HG02884 (cell line): ENCODE results near the gene PTPRZ1.

Source experiments
- ATAC-seq: cut with Tn5 transposase; IDR thresholded peaks from one replicate; pipeline ENCODE4 v1.9.1; 2021; ENCODE audit warnings: mild to moderate bottlenecking, moderate library complexity; ENCODE audit not compliant: unreplicated experiment

PTPRZ1 gene

DNA sequence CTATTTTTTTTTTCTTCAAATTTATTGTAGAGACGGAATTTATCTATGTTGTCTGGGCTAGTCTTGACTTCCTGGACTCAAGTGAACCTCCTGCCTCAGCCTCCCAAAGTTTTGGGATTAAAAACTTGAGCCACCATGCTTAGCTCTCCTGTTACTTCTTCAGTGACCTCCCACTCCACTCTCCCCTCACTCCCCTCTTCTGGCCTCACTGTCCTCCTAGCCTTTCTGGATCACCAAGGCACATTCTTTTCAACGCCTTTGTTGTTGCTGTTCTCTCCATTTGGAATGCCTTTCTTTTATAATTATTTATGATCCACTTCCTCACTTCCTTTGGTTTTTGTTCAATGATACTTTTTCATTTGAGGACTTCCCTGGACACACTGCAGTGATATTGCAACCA lies 17.9 kb downstream of the PTPRZ1 start:
- ATAC-seq: no peak

DNA sequence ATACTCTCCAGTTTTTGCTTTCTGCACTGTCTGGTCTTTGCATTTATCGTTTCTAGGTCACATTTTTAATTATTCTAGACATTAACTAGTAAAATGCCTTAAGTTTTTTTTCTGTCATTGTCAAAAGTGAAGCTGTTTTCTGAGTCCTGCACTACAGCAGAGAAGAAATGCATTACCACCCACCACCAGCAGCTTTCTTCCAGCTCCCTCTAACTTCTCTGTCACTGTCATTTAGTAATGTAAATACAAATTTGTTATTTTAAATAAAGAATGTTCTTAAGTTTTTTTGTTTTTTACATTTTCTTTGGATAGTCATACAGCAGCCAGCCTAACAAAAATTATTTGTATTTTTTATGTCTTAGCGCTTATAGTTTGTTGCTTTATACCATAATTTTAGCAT lies 18.8 kb downstream of the PTPRZ1 start:
- ATAC-seq: no peak

DNA sequence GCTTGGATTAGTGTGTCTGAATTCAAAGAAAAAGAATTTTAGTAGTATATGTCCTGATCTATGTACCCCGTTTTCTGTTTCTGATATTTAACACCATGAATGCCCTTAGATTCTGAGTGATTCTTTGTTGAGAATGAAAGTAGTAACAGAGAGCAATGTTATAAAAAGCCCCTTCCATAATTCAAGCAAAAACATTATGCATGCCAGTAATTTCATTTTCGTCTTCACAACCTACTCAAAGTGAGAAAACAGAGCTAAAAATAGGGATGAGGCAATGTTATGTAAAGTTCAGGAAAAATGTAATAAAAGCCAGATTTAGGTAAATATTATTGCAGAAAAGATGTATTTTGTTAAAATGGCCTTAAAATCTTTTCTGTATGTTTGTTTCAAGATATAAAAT lies 28.1 kb downstream of the PTPRZ1 start:
- ATAC-seq: peak; percentile 79

DNA sequence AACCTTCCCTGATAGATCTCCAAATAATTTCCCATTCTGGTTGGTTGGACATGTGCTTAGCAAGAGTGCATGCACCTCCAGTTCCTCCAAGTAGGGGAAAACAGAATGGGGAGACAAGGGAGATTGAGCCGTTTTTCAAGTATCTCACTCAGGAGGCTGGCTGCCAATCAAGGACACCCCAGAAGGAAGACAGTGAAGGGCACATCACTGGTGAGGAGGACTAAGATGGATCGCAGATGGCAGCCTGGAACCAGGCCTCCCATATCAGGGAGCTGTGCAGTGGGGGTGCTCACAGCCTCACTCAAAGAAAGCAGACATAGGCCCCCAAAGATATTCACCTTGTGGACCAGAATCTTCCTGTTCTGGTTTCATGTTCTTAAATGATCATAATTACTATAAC lies 31.2 kb downstream of the PTPRZ1 start:
- ATAC-seq: no peak

DNA sequence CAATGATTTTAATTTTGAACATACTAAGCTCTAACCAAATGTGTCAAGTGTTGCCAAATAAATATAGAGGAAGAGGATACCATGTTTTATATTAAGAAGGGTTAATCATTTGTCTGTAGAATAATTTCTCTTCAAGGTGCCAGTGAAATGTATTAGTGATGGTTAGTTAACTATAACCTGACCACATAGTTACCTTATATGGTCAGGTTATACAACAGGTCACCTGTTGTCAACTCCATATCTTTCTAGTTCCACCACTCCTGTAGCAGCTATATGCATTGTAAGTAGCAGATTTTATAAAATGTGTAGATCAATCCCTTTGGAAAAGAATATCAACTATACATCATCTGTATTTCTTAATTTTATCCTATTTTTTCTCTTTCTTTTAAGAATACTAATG lies 35.1 kb downstream of the PTPRZ1 start:
- ATAC-seq: no peak

DNA sequence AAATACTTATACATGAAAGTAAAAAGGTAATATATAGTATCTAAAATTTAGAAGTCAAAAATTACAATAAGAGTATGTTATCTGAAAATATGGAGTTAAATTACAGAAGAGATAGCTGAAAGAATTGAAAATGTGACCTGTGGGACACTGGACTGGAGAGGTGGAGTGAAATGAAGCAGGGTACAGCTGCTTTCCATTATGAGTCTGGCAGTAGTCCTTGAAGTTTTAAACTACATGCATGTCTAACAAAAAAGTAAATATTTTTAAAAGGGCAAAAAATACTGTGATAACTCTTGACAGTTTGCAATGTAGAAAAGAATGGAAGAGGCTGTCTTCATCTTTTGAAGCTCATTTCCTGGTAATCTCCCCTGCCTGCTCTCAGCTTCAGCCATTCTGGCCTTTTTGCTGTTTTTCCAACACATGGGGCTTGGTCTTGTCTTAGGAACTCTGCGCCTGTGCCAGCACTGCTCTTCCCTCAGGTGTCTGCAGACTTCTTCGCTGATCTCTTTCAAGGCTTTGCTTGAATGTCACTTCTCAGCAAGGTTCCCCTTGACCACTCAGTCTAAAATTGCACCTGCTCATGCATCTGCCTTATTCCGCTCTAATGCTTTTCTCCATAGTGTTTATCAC lies 36.9 kb downstream of the PTPRZ1 start:
- no peak for ATAC-seq

DNA sequence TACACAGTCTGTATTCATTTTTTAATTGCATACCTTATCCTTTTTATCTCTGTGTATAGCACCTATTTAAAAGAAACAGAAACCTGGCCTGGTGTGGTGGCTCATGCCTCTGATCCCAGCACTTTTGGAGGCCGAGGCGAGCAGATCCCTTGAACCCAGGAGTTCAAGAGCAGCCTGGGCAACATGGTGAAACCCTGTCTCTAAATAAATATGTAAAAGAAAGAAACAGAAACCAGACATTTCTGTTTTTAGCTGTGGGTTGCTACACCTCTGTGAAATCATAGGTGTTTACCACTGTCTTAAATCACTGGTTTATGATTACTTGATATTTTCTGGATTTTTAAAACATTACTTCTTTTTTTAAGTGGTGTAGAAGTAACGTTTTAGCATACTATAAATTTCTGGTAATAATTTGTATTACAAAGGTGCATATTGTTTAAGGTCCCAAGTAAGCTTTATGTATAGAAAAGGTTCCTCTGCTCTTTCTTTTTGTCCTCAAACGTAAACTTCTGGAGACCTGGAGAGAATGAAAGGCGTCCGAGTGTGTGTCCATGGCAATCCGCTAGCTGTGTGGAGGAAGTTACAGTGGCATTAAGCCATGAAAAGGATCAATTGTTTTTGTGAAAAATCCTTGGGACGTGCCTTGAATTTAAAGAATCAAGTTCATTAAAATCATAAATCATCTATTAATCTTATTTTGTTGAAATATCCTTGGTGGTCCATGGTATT lies 41.1 kb downstream of the PTPRZ1 start:
- no peak for ATAC-seq

DNA sequence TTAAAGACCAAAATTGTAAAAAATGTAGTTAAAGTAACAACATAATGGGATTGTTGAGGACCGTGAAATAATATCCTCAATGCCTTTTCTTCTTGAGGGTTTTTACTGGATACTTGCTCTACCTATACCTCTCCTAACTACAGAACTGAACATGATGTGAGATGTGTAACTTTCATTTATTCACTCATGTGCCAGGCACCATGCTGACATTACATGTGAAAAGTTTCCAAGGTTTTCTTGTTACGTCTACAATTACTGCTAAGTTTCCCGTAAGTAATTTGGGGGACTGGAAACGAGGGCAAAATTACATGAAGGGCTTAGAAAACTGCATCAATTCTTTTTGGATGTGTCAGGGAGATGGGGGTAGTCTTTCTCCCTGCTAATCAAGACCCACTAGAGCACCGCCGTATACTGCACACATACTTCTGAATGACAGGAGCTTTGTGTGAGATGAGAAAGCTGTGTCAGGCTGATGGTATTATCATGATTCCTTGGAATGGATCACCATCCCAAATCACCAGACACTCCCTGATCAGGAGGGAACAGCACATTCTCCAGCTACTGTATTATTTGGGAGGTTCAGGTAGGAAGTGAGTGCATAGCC lies 41.8 kb downstream of the PTPRZ1 start:
- ATAC-seq: no peak

DNA sequence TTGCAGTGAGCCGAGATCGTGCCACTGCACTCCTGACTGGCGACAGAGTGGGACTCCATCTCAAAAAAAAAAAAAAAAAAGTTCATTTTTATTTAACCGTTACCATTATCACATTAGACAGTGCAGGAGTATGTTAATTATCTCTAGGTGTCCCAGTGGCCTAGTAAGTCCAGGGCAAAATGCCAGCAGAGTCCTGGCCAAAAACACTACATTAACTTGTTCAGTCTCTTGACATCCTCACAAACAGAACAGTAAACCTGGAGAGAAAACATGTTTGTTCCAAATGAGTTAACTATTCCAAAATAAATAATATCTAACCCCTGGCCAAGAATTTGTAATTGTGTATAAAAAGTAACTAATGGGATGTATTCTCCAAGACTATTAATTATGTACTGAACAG lies 43.2 kb downstream of the PTPRZ1 start:
- no peak for ATAC-seq

DNA sequence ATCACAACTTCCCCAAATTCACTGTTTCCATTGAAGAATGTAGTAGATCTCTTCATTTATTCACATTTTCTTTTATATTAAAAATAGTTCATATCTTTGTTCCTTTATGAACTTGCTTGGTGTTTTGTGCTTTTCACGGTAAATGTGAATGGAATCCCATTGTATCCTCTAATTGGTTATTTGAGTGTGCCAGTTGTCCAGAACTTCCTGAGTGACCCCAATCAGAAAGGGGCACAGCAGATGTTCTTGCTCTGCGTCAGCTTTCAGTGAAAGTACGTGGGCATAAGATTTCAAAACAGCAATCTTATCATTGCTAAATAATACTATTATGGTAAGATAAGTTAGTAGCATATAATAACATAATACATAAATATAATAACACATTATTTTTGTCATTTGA lies 47.0 kb downstream of the PTPRZ1 start:
- no peak for ATAC-seq

DNA sequence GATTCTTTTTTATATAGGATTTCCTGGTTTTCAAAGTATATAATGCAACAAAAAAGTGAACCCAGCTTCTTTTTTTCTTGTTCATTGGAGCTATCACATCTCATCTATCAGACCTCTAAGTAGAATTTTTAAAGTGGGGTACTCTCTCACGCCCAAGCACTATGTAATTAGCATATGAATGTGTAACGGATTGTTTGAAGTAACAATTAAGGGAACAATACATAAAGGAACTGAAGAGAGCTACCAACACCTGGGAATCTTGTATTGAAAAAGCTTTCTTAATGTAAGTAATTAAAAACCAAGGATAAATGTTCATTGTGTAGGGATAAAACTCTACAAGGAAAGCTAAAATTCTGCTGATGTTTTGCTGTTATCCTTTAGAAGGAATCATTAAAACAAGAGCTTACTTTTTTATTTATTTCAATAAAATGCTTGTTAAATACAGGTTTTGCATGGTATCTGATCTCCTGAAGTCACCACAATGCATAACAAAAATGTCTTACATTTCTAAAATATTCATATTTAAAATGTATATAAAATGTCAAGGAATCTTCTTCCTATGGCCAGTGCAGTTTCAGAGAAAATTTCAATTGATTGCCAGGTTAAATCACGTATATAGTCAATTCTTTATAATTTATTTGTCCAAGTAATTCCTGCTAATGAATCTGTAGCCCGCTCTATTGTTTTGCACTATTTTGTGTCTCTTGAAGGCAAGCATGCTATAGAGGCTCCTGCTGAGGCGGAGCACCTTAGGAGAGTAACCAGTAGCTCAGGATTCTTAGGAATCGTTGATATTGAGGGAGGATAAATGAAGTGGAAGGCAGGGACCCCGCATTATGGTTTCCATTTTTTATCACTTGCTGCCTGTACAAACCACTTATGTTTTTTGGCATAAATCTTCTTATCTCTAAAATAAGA lies 51.6 kb downstream of the PTPRZ1 start:
- ATAC-seq: no peak

DNA sequence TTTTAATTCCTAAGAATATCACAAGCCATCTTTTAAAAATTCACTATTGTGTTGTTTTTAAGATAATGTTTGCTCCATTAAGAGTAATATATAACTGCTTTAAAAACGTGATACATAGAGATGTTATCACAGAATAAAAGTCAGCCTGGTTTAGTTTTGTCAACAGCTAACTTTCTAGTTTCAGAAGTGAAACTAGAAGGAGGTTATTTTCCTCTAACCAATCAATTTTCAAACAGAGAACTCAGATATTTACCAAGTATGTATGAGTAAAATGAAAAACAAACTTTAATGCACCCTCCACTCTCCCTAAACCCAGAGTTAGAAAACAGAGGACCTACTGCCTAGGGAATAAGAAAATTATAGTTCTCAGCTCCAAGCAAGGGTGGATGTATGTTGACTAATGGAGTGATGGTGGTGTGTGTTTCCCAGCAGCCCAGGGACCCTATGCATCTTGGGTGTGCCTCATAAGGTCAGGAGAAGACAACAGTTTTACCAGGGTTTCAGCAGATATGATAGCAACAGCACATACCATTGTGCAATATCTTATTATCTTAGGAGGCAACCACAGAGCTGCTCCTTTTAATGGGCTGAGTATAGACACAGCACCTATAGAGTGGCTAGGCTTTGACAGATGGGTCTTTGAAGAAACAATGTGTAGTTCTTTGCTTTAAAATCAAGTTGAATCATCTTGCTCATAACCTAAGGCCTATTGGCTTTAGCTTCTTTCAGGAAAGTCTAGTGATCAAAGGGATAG lies 58.4 kb downstream of the PTPRZ1 start:
- ATAC-seq: no peak

DNA sequence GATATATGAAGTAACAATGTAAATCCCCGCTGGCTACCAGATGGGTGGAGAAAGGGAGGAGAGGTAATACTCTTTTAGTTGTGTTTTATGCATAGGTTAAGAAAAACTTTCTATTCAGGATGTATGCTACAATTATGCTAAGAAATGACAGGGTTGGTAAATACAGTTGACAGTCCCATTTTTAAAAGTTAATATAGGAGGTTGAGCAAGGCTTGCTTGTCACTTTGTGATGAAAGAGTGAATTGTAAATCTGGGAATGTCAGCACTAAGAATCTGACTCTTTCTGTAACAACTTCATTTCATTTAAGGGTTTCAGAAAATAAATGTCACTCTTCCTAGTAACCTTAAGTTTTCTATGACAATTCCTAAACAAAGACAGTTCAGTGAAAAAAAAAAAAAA lies 59.8 kb downstream of the PTPRZ1 start:
- no peak for ATAC-seq

DNA sequence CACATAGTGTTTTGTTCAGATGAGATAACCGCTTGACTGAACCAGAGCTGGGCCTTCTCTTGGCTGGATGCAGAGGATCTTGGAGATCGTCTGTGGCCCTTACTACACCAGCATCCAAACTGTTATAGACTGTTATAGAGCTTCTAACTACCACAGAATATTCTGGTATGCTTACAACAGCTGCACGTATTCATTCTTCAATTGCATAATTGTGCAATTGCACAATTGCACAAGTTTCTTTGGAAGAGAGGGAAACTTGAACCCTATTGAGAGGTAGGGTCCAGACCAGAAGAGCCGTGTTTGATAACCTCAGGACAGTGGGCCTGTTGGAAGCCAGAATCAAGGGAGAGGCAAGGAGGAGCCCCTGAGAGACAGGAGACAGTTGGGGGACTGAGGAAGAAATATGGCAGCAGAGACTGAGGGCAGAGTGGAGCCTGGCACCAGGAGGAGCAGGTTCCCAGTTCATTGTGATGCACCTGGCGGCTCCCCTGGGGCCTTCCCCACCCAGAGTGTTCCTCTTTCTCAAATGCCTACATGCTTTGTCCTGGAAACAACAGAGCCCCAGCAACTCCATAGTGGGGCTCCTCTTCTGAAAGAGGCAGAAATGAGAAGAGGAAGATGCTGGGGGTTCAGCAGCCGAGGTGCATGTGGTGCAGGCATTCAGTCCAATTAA lies 64.1 kb downstream of the PTPRZ1 start:
- ATAC-seq: no peak

DNA sequence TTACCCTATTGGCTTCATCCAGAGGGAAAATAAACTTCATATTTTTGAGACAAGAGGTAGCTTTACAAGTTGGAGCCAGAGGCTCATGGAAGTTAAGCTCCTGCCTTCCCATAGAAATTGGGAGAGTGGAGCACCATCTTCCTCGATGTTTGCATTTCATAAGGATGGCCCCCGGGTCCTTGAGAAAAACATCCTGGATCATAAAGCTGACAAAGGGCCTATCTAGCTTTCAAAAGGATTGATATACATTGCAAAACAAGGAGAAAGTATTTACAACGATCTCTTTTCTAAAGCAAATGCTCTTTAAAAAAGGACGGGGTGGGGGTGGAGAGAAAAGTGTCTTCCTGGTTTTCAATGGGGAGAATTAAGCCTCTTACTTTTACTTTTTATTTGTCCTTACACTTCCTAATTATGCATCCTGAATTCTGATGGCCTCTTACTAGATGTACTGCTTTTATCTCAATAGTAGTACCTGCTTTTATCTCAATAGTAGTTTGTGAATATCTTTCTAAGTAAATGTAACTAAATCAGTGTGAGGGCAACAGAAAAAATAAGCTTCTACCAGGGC lies 65.6 kb downstream of the PTPRZ1 start:
- ATAC-seq: no peak

DNA sequence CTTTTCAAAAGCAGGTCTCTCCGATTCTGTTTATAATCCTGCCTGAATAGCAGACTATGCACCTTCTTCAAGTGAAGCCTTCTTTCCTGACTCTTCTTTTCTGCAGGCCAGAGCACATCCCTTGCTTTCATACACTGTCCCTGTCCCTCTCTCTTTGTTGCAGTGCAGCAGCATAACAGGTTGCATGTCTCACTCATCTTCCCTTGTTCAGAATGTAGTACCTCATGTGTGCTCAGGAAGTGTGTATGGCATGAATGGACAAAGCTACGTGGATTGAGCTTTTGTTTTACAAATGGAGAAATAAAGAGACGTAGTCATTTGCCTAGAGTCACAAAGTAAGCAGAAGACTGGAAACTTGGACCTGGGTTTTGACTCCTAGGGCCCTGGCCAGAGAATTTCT lies 68.0 kb downstream of the PTPRZ1 start:
- no peak for ATAC-seq

DNA sequence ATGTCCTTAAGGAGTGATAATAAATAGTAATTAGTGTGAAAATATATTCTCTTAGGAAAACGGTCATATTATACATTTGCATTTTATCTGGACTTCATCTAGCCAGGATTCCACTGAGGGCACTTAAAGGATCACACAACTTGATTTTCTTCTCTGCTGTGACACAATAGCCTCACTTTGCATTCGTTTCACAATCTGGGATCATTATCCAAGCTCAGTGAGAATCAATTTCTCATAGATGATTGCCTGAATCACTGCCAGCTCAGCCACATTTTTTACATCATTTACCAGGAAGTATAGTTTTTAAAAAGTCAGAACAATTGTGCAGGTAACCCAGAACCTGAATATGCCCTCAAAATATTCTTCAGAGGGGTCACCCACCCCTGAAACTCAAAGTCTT lies 68.9 kb downstream of the PTPRZ1 start:
- no peak for ATAC-seq

DNA sequence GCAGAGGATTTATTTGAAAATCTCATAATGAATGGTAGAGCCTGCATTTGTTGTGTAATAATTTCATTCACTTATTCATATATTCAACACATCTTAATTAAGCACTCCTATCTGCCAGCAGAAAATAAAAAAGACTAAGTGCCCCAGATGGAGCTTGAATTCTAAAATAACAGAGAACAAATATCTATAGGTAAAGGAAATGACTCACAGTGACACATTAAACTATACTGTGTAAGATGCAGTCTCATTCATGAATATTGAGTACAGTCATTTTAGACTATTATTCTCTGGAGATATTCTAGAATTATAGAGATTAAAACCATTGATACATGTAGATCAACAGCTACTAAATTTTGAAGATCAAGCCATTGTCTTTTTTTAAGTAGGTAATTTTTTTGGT lies 72.1 kb downstream of the PTPRZ1 start:
- no peak for ATAC-seq

DNA sequence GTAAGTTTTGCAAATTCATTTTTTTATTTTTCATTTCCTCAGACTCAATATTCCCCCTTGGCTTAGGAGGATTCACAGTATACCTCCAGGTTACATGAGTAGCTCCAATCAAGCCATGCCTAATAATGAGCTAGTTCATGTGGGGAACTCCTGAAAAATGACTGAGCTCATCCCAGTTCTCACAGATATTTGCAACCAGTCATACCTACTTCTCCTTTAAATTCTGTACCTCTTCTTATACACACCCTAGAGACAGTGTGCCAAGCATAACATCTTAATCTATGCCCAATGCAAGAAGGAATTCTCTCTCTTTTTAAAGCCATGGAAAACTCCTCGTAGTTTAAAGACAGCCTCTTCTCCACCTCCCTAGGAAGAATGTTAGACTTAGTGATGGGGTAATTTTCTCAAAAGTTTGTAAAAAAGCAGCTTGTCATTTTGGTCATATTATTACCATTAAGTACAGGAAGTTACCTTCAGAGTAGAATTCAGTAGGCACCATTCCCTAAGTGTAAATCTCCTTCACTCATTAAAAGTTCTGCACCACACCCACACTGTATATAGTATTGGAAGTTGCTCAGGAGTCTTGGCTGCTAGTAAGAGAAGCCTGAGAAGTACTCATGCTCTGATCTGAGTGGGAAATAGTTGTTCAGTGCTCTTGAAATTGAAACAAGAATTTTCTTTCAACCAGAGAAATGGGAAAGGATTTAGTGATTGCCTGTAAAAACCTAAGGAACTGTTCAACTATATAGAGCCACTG lies 72.7 kb downstream of the PTPRZ1 start:
- no peak for ATAC-seq
